Glutamatergic neuron (in vitro differentiated cells): ENCODE results near the gene LHX2. TPM values are rescaled to one million over a fixed set of nuclear protein-coding genes. Genes with fewer than 3 reads are reported as not detected.
"Not testable (repeated sequence)": the region's sequence is repeated elsewhere in the genome, so short reads cannot be mapped to it uniquely, and the experiment has no call there.

Experiments
- DNase-seq: peaks from one replicate; pipeline ENCODE4 v3.0.0; 2022
- H3K27ac Mint-ChIP-seq: one replicate; pipeline ENCODE4 v1.8.0; 2020; ENCODE audit warnings: mild to moderate bottlenecking, mixed read lengths, inconsistent platforms; ENCODE audit not compliant: unreplicated experiment
- H3K27me3 Mint-ChIP-seq: one replicate; pipeline ENCODE4 v1.8.0; 2020; ENCODE audit warnings: mild to moderate bottlenecking, moderate library complexity, mixed read lengths, inconsistent platforms; ENCODE audit not compliant: unreplicated experiment
- H3K36me3 Mint-ChIP-seq: one replicate; pipeline ENCODE4 v1.8.0; 2020; ENCODE audit warnings: mild to moderate bottlenecking, mixed read lengths, inconsistent platforms; ENCODE audit not compliant: unreplicated experiment
- H3K4me1 Mint-ChIP-seq: one replicate; pipeline ENCODE4 v1.8.0; 2020; ENCODE audit warnings: mild to moderate bottlenecking, low read depth, mixed read lengths, inconsistent platforms; ENCODE audit not compliant: unreplicated experiment
- H3K4me3 Mint-ChIP-seq: one replicate; pipeline ENCODE4 v1.8.0; 2020; ENCODE audit warnings: mild to moderate bottlenecking, mixed read lengths, inconsistent platforms; ENCODE audit not compliant: unreplicated experiment
- H3K9me3 Mint-ChIP-seq: one replicate; pipeline ENCODE4 v1.8.0; 2020; ENCODE audit warnings: mild to moderate bottlenecking, moderate library complexity, mixed read lengths, inconsistent platforms; ENCODE audit not compliant: unreplicated experiment
- total RNA-seq: library from RNA; stranded (reverse); fragmentation: NEBNext Ultra II Directional; extraction: Animal tissue kit (Norgen Biotek cat#: 25700); gene quantifications from one replicate; pipeline ENCODE4 v1.2.1, GENCODE V29; 2021; ENCODE audit not compliant: unreplicated experiment
- TF ChIP-seq, protein P1 (sequence below): fragments of 200-600 bp; sonication (generic); IDR thresholded peaks from one replicate; pipeline ENCODE4 v1.5.0; 2021; ENCODE audit not compliant: partially characterized antibody, unreplicated experiment

Gene LHX2
- total RNA-seq, 1 donor from 2014 or later: 6.7 TPM

DNA sequence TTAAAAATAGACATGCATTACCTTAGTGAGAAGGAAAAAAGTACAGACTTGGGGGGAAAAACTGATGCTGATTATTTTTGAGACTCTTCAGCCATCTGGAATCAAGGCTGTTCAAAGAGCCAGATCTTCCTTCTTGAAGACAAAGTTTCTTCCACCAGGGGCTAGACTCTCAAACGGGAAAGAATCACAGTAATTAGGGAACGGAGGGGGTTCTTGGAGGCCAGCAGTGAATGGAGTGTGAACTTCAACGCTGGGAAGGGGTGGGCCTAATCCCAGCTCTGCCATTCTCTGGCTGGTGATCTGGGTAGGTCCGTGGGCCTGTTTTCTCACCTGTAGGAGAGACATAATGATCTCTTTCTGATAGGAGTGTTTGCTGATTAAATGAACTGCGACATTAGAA lies 21.1 kb upstream of the LHX2 start:
- Mint-ChIP-seq H3K27ac (no peak overlapping the region), H3K4me3 (no peak overlapping the region), H3K9me3 (peaks cover 4% of the 10 kb centered on the region), H3K36me3 (peaks cover 9% of the 10 kb centered on the region), H3K27me3 (peaks cover 16% of the 10 kb centered on the region), H3K4me1 (no peaks in the 10 kb centered on the region)
- DNase-seq: no peak
- TF ChIP-seq, protein P1, sequence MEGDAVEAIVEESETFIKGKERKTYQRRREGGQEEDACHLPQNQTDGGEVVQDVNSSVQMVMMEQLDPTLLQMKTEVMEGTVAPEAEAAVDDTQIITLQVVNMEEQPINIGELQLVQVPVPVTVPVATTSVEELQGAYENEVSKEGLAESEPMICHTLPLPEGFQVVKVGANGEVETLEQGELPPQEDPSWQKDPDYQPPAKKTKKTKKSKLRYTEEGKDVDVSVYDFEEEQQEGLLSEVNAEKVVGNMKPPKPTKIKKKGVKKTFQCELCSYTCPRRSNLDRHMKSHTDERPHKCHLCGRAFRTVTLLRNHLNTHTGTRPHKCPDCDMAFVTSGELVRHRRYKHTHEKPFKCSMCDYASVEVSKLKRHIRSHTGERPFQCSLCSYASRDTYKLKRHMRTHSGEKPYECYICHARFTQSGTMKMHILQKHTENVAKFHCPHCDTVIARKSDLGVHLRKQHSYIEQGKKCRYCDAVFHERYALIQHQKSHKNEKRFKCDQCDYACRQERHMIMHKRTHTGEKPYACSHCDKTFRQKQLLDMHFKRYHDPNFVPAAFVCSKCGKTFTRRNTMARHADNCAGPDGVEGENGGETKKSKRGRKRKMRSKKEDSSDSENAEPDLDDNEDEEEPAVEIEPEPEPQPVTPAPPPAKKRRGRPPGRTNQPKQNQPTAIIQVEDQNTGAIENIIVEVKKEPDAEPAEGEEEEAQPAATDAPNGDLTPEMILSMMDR: no peak

DNA sequence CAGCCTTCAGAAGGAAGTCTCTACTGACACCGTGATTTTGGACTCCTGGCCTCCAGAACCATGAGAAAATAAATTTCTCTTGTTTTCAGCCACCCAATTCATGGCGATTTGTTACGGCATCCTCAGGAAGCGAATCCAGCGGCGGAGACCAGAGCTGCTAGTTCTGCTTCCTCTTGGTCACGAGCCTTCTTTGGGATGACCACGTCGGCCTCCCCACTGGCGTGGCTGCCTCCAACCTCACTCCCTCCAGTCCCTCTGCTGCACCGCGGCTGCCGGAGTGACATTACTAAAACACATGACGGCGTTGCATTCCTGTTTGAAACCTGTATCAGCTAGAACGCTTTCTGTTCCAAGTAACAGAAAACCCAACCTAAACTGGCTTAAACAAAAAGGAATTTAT lies 18.9 kb upstream of the LHX2 start:
- not testable (repeated sequence) for H3K36me3 Mint-ChIP-seq, DNase-seq, H3K4me1 Mint-ChIP-seq, H3K4me3 Mint-ChIP-seq, H3K9me3 Mint-ChIP-seq, H3K27ac Mint-ChIP-seq
- H3K27me3 Mint-ChIP-seq: peaks cover 22% of the 10 kb centered on the region

DNA sequence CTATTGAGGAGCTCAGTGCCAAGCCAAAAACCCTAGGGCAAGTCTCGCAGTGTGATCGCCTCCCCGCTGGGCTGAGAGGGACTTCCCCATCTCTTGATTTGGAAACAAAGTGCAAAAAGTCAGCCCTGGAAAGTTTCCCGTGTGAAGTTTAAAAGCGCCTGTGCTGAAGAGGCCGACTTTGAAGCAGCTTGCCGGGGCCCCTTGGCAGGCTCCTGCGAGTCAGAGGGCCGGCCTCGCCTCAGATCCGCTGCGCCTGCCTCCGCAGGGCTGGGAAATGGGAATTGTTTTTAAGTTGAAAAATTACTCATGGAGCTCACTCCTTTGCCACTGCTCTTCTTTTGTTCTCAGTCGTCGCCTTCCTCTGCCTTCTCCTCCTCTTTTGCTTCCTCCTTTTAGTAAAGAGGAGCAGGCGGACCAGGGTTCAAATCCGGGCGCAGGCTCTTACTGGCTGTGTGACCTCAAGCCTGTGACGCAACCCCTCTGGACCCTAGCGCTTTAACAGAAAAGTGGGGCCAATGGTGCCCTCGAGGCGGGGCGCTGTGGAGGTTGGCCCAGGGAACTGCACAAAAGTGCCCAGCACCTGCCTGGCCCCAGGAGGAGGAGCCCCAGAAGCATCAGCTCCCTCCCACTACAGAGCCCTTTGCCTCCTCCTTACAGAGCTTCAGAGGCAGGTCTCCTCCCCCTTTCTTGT lies 14.7 kb upstream of the LHX2 start:
- H3K4me3 Mint-ChIP-seq: no peak overlapping the region
- peaks cover 9% of the 10 kb centered on the region for H3K36me3 Mint-ChIP-seq
- TF ChIP-seq, protein P1: no peak
- peaks cover 38% of the 10 kb centered on the region for H3K27me3 Mint-ChIP-seq
- peaks cover 9% of the 10 kb centered on the region for H3K9me3 Mint-ChIP-seq
- peaks cover 5% of the 10 kb centered on the region for H3K4me1 Mint-ChIP-seq
- DNase-seq: no peak
- H3K27ac Mint-ChIP-seq: no peak overlapping the region

DNA sequence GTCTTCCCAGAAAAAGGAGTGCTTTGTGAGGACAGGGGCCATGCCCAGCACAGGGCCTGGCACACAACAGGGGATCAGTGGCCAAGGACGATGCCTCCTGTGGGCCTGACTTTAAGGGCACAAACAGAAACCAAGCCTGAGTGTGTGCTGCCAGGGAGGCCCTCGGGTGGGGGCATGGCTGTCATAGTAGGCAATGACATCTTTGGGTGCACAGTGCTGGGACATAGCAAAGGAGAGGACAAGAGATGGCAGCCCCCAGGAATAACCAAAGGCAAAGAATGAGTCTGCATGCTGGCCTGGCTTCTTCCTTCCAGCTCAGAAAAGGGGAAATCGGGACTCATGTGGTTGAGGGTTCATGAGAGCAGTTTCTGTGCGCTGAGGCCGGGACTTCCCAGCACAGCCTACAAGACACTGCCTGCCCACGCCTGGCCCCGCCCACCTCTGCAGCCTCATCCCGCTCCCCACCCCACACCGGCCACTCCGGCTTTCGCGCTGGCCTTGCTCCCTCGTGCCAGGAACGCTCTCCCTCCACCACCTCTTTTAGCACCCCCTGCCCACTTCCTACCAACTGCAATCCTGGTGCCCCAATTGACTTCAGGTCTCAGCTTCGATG lies 13.8 kb upstream of the LHX2 start:
- H3K4me1 Mint-ChIP-seq: peaks cover 8% of the 10 kb centered on the region
- DNase-seq: peak; percentile 55
- H3K36me3 Mint-ChIP-seq: peaks cover 9% of the 10 kb centered on the region
- H3K9me3 Mint-ChIP-seq: peaks cover 9% of the 10 kb centered on the region
- no peak overlapping the region for H3K4me3 Mint-ChIP-seq
- H3K27me3 Mint-ChIP-seq: peaks cover 43% of the 10 kb centered on the region
- no peak overlapping the region for H3K27ac Mint-ChIP-seq
- TF ChIP-seq, protein P1: no peak

DNA sequence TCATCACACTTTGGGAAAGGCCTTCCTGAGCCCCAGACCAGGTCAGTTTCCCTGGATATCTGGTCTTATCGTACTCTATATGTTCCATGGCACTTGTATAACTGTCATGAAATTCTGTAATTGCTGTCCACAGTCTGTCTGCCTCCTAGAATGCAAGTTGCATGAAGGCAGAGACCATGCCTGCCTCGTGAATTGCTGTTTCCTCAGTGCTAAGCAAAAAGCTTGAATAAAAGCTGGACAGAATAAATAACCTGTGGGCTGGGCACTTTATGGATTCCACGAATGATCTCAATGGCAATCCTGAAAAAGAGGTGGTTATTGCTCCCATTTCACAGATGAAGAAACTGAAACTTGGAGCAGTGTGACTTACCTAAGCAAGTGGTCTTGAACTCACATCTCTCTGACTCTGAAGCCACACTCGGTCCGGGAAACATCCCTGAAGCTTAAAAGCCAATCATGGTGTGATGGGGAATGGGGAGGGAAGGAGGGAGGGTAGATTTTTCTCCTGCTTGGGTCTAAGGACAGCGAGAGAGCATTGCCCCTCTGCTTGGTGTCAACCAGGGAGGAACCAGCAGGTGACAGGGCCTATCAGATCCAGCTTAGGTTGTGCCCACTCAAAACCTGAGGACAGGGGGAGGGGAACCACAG lies 13.2 kb upstream of the LHX2 start:
- H3K4me1 Mint-ChIP-seq: peaks cover 8% of the 10 kb centered on the region
- TF ChIP-seq, protein P1: no peak
- peaks cover 10% of the 10 kb centered on the region for H3K9me3 Mint-ChIP-seq
- no peak for DNase-seq
- H3K27ac Mint-ChIP-seq: no peak overlapping the region
- H3K27me3 Mint-ChIP-seq: peaks cover 49% of the 10 kb centered on the region
- peaks cover 9% of the 10 kb centered on the region for H3K36me3 Mint-ChIP-seq
- peak overlapping the region; percentile 91 for H3K4me3 Mint-ChIP-seq
